HL-60 (cell line): ENCODE data around the gene SPINT1.

Source experiments
- CTCF ChIP-seq: IDR thresholded peaks from one replicate; pipeline ENCODE4 v1.5.1; 2011; ENCODE audit warnings: low read length, control low read depth, inconsistent platforms; ENCODE audit not compliant: insufficient read depth
- TF ChIP-seq, protein P1 (sequence below): IDR thresholded peaks from 2 replicates; pipeline ENCODE4 v1.6.1; 2012; ENCODE audit warnings: low read depth; ENCODE audit not compliant: insufficient replicate concordance

- no peak for TF ChIP-seq CTCF
- TF ChIP-seq, protein P1, sequence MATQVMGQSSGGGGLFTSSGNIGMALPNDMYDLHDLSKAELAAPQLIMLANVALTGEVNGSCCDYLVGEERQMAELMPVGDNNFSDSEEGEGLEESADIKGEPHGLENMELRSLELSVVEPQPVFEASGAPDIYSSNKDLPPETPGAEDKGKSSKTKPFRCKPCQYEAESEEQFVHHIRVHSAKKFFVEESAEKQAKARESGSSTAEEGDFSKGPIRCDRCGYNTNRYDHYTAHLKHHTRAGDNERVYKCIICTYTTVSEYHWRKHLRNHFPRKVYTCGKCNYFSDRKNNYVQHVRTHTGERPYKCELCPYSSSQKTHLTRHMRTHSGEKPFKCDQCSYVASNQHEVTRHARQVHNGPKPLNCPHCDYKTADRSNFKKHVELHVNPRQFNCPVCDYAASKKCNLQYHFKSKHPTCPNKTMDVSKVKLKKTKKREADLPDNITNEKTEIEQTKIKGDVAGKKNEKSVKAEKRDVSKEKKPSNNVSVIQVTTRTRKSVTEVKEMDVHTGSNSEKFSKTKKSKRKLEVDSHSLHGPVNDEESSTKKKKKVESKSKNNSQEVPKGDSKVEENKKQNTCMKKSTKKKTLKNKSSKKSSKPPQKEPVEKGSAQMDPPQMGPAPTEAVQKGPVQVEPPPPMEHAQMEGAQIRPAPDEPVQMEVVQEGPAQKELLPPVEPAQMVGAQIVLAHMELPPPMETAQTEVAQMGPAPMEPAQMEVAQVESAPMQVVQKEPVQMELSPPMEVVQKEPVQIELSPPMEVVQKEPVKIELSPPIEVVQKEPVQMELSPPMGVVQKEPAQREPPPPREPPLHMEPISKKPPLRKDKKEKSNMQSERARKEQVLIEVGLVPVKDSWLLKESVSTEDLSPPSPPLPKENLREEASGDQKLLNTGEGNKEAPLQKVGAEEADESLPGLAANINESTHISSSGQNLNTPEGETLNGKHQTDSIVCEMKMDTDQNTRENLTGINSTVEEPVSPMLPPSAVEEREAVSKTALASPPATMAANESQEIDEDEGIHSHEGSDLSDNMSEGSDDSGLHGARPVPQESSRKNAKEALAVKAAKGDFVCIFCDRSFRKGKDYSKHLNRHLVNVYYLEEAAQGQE = no peak
Measured at GRCh38 chr15:40843261-40843884, 475 bp upstream of the SPINT1 start.
